ENCODE results near the gene GM2A. TPM values are rescaled to one million over a fixed set of nuclear protein-coding genes. Genes with fewer than 3 reads are reported as not detected.
"Not testable (repeated sequence)": the region's sequence is repeated elsewhere in the genome, so short reads cannot be mapped to it uniquely, and the experiment has no call there.

Gene GM2A
- total and polyA plus RNA-seq, 4 donors: 31.3 to 78.7 (median 38.1) TPM

DNA sequence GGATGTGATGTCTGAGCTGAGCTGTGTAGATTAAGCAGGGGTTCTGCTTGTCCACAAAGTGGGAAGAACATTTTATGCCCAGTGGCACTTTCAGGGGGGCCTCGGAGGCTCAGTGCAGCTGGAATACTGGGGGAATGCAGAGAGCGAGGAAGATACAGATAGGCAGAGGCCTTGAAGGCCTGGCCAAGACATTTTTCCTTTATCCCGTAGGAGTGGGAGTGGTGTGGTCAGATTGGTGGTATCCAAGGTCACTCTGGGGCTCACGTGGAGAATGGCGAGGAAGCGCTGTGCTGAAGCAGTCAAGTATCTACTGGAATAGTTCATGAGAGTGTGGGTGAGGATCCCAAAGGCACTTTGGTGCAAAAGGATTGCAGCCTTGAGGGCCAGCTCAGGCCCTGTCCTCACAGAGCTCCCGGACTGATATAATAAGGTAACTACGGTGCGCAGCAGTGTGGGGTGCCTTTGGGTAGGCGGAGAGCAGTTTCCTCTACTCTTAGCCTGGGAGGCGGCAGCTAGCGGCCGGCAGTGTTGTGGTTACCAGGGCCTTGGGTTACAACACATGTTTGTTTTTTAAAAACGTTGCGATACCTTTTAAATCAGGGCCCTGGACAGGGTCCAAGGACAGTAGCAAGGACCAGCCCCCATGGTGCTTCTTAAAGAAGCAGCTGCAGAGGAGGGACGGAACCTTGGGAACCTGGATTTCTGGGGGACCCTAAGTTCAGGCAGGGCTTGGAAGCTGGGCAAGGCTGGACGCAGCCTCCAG is 18.3 kb upstream of the GM2A start:
- no peaks in the 10 kb centered on the region for H3K27me3 ChIP-seq (ENCODE audit: control insufficient read depth in 3 of 3, insufficient read depth in 3 of 3, low read length in 2 of 3)
- WGBS, 2 donors: 25 to 33% methylated on average over 17 of the region's 17 CpGs
- peak; percentile 91 for ATAC-seq (ENCODE audit: insufficient read depth, low FRiP score)
- peaks cover 0 to 14% (median 0%) of the 10 kb centered on the region in 5 donors for H3K4me1 ChIP-seq (ENCODE audit: control insufficient read depth in 5 of 5, insufficient read depth in 5 of 5, low read length in 5 of 5)
- no peaks in the 10 kb centered on the region for H3K9me3 ChIP-seq (ENCODE audit: control insufficient read depth in 4 of 4, insufficient read depth in 3 of 4, low read length in 3 of 4)
- peak; percentile 73 to 80 (median 76) for DNase-seq
- TF ChIP-seq, protein P1, sequence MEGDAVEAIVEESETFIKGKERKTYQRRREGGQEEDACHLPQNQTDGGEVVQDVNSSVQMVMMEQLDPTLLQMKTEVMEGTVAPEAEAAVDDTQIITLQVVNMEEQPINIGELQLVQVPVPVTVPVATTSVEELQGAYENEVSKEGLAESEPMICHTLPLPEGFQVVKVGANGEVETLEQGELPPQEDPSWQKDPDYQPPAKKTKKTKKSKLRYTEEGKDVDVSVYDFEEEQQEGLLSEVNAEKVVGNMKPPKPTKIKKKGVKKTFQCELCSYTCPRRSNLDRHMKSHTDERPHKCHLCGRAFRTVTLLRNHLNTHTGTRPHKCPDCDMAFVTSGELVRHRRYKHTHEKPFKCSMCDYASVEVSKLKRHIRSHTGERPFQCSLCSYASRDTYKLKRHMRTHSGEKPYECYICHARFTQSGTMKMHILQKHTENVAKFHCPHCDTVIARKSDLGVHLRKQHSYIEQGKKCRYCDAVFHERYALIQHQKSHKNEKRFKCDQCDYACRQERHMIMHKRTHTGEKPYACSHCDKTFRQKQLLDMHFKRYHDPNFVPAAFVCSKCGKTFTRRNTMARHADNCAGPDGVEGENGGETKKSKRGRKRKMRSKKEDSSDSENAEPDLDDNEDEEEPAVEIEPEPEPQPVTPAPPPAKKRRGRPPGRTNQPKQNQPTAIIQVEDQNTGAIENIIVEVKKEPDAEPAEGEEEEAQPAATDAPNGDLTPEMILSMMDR (IDR thresholded peaks at IDR 0.05; ENCODE audit: control extremely low read depth, extremely low read depth): no peak
- no peak overlapping the region for H3K9ac ChIP-seq (ENCODE audit: insufficient read depth in 1 of 2, low read length in 2 of 2)
- H3K36me3 ChIP-seq (ENCODE audit: control insufficient read depth in 4 of 4, insufficient read depth in 4 of 4, low read length in 4 of 4): no peaks in the 10 kb centered on the region
- H3K4me3 ChIP-seq: no peak overlapping the region
- H3K27ac ChIP-seq (ENCODE audit: low read depth in 1 of 2, low read length in 1 of 2): peak overlapping the region; percentile 73 to 80

DNA sequence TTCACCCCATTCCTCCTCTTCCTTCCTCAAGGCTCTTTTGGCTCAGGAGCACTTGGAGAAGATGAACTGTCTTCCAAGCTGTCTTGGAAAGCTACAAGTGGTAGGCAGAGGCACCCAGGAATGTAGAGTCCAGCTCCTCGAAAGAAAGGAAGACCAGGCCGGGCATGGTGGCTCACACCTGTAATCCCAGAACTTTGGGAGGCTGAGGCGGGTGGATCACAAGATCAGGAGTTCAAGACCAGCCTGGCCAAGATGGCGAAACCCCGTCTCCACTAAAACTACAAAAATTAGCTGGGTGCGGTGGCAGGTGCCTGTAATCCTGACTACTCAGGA is 17.8 kb upstream of the GM2A start:
- not testable (repeated sequence) for H3K36me3 ChIP-seq (ENCODE audit: control insufficient read depth in 4 of 4, insufficient read depth in 4 of 4, low read length in 4 of 4); ATAC-seq (ENCODE audit: insufficient read depth, low FRiP score); DNase-seq; H3K27me3 ChIP-seq (ENCODE audit: control insufficient read depth in 3 of 3, insufficient read depth in 3 of 3, low read length in 2 of 3); H3K9me3 ChIP-seq (ENCODE audit: control insufficient read depth in 4 of 4, insufficient read depth in 3 of 4, low read length in 3 of 4); H3K9ac ChIP-seq (ENCODE audit: insufficient read depth in 1 of 2, low read length in 2 of 2); H3K4me3 ChIP-seq
- peaks cover 0 to 14% (median 0%) of the 10 kb centered on the region in 5 donors for H3K4me1 ChIP-seq (ENCODE audit: control insufficient read depth in 5 of 5, insufficient read depth in 5 of 5, low read length in 5 of 5)
- WGBS, 2 donors: 96 to 98% methylated on average over 6 of the region's 6 CpGs
- H3K27ac ChIP-seq (ENCODE audit: low read depth in 1 of 2, low read length in 1 of 2): peak overlapping the region; percentile 63 to 73

DNA sequence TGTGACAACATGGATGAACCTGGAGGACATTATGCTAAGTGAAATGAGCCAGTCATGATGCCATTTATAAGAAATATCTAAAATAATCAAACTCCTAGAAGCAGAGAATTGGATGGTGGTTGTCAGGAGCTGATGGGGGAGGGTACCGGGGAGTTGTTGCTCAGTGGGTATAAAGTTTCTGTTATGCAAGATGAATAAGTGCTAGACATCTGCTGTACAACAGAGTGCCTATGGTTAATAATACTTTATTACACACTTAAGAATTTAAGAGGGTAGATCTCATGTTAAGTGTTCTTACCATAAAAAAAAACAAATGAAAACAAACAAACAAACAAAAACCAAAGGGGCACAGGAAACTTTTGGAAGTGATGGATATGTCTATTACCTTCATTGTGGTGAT is 16.1 kb upstream of the GM2A start:
- 77 to 97% methylated on average over 1 of the region's 1 CpG for WGBS, 2 donors

DNA sequence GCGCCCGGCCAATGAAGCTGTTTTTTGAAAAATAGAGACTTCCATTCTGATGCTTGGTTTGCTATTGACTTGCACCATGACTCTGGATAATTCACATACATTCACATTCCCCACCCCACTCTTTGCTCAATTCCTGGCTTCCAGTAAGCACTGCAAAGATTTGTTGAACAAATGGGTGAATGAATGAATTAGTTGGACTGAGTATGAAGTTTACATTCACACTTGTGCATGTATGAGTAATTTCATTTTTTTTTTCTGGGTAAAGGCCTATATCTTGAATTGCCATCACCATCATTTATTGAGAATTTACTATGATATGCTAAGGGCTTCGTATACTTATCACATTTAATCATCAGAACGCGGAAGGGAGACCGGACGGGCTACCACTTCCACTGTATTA is 15.3 kb upstream of the GM2A start:
- H3K36me3 ChIP-seq (ENCODE audit: control insufficient read depth in 4 of 4, insufficient read depth in 4 of 4, low read length in 4 of 4): no peaks in the 10 kb centered on the region
- peaks cover 0 to 14% (median 3%) of the 10 kb centered on the region in 5 donors for H3K4me1 ChIP-seq (ENCODE audit: control insufficient read depth in 5 of 5, insufficient read depth in 5 of 5, low read length in 5 of 5)
- H3K9me3 ChIP-seq (ENCODE audit: control insufficient read depth in 4 of 4, insufficient read depth in 3 of 4, low read length in 3 of 4): no peaks in the 10 kb centered on the region
- peak overlapping the region in 1 of 2 donors; percentile 83 for H3K27ac ChIP-seq (ENCODE audit: low read depth in 1 of 2, low read length in 1 of 2)
- H3K27me3 ChIP-seq (ENCODE audit: control insufficient read depth in 3 of 3, insufficient read depth in 3 of 3, low read length in 2 of 3): no peaks in the 10 kb centered on the region
- no peak overlapping the region for H3K4me3 ChIP-seq
- WGBS, 2 donors: 90 to 95% methylated on average over 7 of the region's 7 CpGs
- TF ChIP-seq, protein P1 (IDR thresholded peaks at IDR 0.05; ENCODE audit: control extremely low read depth, extremely low read depth): no peak
- no peak overlapping the region for H3K9ac ChIP-seq (ENCODE audit: insufficient read depth in 1 of 2, low read length in 2 of 2)
- ATAC-seq (ENCODE audit: insufficient read depth, low FRiP score) (no peak), DNase-seq (no peak)

More for the DNA sequence above, 16.1 kb upstream of the GM2A start:
- Histone ChIP-seq H3K4me3 (no peak overlapping the region), H3K9ac (ENCODE audit: insufficient read depth in 1 of 2, low read length in 2 of 2) (no peak overlapping the region), H3K4me1 (ENCODE audit: control insufficient read depth in 5 of 5, insufficient read depth in 5 of 5, low read length in 5 of 5) (peaks cover 0 to 14% (median 3%) of the 10 kb centered on the region in 5 donors), H3K27ac (ENCODE audit: low read depth in 1 of 2, low read length in 1 of 2) (no peak overlapping the region), H3K27me3 (ENCODE audit: control insufficient read depth in 3 of 3, insufficient read depth in 3 of 3, low read length in 2 of 3) (no peaks in the 10 kb centered on the region), H3K36me3 (ENCODE audit: control insufficient read depth in 4 of 4, insufficient read depth in 4 of 4, low read length in 4 of 4) (no peaks in the 10 kb centered on the region), H3K9me3 (ENCODE audit: control insufficient read depth in 4 of 4, insufficient read depth in 3 of 4, low read length in 3 of 4) (no peaks in the 10 kb centered on the region)
- DNase-seq (no peak), ATAC-seq (ENCODE audit: insufficient read depth, low FRiP score) (no peak)
- TF ChIP-seq, protein P1 (IDR thresholded peaks at IDR 0.05; ENCODE audit: control extremely low read depth, extremely low read depth): no peak

Data from lung (tissue), 12 donors.